Globus pallidus (tissue), 1 donor: ENCODE measurements around the gene KRT86.
"Not testable (repeated sequence)": the region's sequence is repeated elsewhere in the genome, so short reads cannot be mapped to it uniquely, and the experiment has no call there.

Experiments
- DNase-seq: peaks from one replicate; pipeline ENCODE4 v3.0.0-alpha.2; 2015; ENCODE audit warnings: low spot score

KRT86 gene

DNA sequence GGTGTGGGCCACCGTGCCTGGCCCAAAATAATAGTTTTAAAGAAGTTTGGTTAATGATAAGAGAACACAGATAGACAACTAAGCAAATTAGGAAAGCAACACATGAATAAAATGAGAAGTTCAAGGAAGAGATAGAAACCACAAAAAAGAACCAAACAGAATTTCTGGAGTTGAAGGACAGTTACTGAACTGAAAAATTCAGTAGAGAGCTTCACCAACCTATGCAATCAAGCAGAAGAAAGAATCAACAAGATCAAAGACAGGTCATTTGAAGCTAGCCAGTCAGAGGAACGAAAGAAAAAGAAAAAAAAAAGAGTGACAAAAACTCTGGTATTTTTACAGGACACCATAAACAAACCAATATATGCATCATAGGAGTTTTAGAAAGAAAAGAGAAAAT, 62.2 kb downstream of the KRT86 start:
- no peak for DNase-seq

GRCh38 chr12:52337054-52337453, 62.6 kb downstream of the KRT86 start:
- no peak for DNase-seq

DNA sequence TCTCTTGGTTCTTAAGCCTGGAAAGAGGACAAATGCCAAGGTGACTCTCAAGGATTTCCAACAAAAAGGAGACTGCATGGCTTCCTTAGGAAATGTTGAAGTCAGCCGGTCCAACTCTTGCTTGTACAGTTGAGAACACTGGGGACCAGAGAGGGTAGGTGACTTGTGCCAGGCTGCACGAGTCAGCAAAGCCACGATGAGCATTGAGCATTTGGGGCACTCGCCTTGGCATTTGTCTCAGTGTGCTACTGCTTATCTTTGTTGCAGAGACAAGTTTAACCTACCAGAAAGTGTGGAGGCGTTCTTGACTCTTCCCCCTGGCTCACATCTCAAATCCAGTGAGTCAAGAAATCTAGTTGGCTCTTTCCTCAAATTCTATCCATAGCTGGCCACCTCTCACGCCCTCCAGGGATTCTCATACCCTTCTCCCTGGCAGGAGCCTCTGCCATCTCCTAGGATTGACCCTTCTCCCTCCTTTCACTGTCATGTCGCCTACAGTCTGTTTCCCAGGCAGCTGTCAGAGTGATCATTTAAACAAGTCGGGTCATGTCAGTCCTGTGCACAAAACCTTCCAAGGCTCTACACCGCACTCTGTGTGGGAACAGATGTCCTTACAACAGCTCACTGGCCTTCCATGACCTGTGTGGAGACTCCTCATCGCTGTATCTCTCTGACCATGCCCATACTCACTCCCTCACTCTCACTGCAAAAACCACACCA, 64.0 kb downstream of the KRT86 start:
- no peak for DNase-seq

GRCh38 chr12:52341066-52341580, 66.7 kb downstream of the KRT86 start:
- DNase-seq, result no peak

DNA sequence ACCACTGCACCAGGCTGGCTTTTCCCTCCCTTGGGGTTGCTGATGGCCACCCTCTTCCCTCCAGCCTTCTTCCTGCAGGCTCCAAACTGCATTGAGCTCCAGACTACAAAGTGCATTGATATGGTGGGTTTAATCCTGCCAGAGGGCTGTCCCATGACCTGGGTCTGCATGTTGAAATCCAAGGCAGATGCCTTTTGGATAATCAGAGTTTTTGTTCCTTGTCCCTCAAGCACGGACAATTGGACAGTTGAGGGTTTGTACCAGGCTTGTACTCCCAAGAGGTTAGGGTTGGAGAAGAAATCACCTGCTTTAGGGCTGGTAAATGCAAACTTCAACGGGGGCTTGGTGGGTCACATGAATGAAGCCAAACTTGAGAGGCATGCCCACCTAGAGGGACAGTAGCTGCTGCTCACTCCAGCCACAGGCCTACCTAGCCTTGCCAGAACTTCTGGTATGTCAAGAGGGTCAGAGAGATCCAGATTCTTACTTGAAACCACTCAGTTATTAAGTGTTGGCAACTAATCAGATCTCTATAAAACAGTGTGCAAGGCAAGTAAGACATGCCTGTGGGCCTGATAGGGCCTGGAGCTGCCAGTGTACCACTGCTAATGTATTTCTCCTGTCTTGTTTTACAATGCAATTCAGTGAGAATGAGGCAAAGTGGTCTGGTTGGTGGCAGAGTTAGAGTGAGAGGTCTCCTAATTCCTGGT, 68.5 kb downstream of the KRT86 start:
- no peak for DNase-seq

GRCh38 chr12:52343550-52343949, 69.1 kb downstream of the KRT86 start:
- no peak for DNase-seq

- DNase-seq, result no peak
Measured at GRCh38 chr12:52344111-52344510, 69.7 kb downstream of the KRT86 start.

- DNase-seq, result not testable (repeated sequence)
Measured at GRCh38 chr12:52345041-52345440, 70.6 kb downstream of the KRT86 start.

- DNase-seq, result peak; percentile 42
Measured at GRCh38 chr12:52346593-52346992, 72.1 kb downstream of the KRT86 start.

- DNase-seq, result no peak
Measured at GRCh38 chr12:52347016-52347415, 72.6 kb downstream of the KRT86 start.

GRCh38 chr12:52347551-52348510, 73.4 kb downstream of the KRT86 start:
- no peak for DNase-seq

GRCh38 chr12:52349196-52349595, 74.8 kb downstream of the KRT86 start:
- no peak for DNase-seq

GRCh38 chr12:52350021-52350620, 75.7 kb downstream of the KRT86 start:
- DNase-seq, result no peak

- no peak for DNase-seq
Measured at GRCh38 chr12:52350786-52351185, 76.3 kb downstream of the KRT86 start.

DNA sequence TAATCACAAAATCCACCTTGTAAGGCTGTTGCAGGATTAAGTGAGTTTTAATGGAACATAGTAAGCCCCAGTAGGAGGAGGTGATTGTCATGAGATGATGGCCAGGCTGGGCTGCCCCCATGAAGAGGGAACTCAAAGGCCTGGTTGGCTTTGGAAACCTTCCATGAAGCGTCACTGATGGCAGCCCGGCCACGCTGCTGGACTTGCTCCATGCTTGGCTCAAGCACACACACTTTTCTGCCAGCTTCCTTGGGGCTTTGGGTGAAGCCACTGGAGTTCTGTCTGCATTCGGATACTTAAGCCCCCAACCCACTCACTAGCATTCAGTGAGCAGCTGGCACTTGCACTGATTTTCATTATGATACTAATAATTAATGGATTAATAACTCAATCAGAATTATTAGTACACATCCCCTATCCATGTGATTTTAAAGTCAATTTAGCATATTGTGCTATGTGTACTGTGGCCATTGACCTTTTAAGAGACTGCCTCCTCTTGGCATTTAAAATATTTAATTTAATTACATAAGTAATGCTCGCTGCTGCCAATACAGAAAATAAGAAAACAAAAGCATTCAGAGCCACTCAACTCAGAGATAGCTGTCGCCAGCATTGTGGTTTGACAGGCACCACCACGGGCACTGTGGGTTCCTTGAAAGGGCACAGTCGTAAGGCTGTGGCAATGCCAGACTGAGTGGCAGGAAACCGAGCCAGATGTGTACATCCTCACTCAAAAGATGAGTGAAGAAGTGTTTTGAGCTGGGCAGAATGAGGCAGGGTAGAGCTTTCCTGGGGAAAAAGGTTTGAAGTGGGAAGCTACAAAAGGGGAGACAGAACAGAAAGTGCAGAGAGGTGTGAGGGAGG, 77.0 kb downstream of the KRT86 start:
- DNase-seq, result peak; percentile 70

GRCh38 chr12:52352951-52353350, 78.5 kb downstream of the KRT86 start:
- no peak for DNase-seq

- DNase-seq, result no peak
Measured at GRCh38 chr12:52353766-52354165, 79.3 kb downstream of the KRT86 start.

- DNase-seq, result no peak
Measured at GRCh38 chr12:52354200-52354599, 79.8 kb downstream of the KRT86 start.

DNA sequence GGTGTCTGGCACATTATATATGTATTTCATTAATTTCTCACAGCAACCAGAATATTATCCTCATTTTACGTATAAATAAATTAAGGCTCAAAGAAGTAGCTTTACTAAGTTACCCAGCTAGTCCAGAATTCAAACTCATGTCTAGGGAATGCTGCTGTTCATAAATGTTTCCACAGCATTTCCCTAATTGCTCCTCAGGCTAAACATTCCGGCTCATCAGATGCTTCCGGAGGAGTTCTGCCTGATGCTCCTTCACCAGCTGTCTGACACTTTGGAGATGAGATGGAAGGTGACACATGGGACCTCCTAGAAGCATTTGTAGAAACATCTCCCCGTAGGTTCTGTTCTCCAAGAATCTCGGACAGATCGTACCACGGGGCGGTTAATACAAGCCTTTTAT, 80.7 kb downstream of the KRT86 start:
- DNase-seq, result no peak

DNA sequence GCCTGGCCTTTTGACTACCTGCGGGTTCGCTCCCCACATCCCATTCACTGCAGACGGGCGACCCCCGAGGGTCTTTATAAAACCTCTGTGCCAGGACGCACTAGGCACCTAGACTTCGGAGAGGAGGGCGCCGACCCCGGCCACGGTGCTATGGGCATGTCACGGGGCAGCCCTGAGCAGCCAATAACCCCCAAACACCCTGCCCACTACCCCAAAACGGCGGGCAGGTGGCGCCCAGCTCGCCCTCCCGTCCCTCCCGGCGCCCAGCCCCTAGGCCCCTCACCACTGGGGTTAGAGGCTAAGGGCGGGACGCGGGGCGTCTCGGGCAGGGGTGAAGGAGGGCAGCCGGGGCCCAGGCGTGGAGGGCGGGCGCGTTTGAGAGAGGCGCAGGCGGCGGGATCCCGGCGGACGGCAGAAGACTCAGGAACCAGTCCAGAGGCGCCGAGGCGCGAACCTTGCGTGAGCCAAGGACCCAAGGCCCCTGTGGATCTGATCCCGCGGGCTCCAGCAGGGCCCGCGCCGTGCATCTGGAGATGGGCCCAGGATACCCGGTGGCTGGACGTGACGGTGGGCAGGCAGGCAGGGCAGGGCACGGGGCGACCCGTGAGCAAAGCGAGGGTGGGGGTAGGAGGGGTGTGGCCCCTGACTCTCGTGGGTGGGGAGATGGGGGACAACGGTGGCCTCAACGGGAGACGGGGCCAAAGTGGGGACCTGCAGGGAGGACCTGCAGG, 81.8 kb downstream of the KRT86 start:
- DNase-seq, result no peak
